Head of caudate nucleus (tissue), 42 donors: Measurements from ENCODE around the gene GLOD5.

Experiments
- DNase-seq, 42 donors: peaks; one replicate each; pipeline versions ENCODE4 v3.0.0 to v3.0.0-alpha.2; 2020 to 2021; ENCODE audit warnings: mixed read lengths in 7 of 42
- intact Hi-C: fragments of 100-400 bp; cut with DNase I; formaldehyde crosslinking; loops from one replicate; pipeline ENCODE4 v1.15.0; 2022

GLOD5 gene

GRCh38 chrX:48789366-48790220 lies 28.0 kb downstream of the GLOD5 start:
- no peak for DNase-seq
- intact Hi-C loops = no loop called here

GRCh38 chrX:48790477-48790876 lies 28.9 kb downstream of the GLOD5 start:
- no peak for DNase-seq
- intact Hi-C loops = no loop called here

- intact Hi-C loops = no loop called here
- no peak for DNase-seq
These were observed 29.7 kb downstream of the GLOD5 start for GRCh38 chrX:48791063-48791820.

GRCh38 chrX:48792219-48792618 lies 30.7 kb downstream of the GLOD5 start:
- DNase-seq = no peak
- intact Hi-C loops = no loop called here

- no peak for DNase-seq
- intact Hi-C loops = no loop called here
These were observed 32.4 kb downstream of the GLOD5 start for GRCh38 chrX:48793935-48794334.

- no peak for DNase-seq
These were observed 32.9 kb downstream of the GLOD5 start for GRCh38 chrX:48794340-48794910.

GRCh38 chrX:48794911-48795515 lies 33.5 kb downstream of the GLOD5 start:
- DNase-seq = no peak
- intact Hi-C loops = loop anchor here (5.0 kb wide), 1 partner anchor 253 kb away; no protein-coding TSS in a partner anchor

More at GRCh38 chrX:48794340-48794910, 32.9 kb downstream of the GLOD5 start:
- intact Hi-C loops = no loop called here

GRCh38 chrX:48798318-48798717 lies 36.8 kb downstream of the GLOD5 start:
- intact Hi-C loops = loop anchor here (5.0 kb wide), 1 partner anchor 256 kb away; no protein-coding TSS in a partner anchor
- no peak for DNase-seq

GRCh38 chrX:48800574-48801279 lies 39.2 kb downstream of the GLOD5 start:
- DNase-seq = peak in 1 of 42 donors; percentile 34
- intact Hi-C loops = loop anchor here (5.0 to 10.0 kb wide), 3 partner anchors 63 to 123 kb away; partner anchors contain the start of genes PQBP1 and TIMM17B

GRCh38 chrX:48801280-48802088 lies 39.9 kb downstream of the GLOD5 start, which contains the start of gene HDAC6:
HDAC6 (plus strand) TSS chrX:48802067; CDS start chrX:48802693, 626 bp downstream.
- intact Hi-C loops = loop anchor here (5.0 to 10.0 kb wide), 3 partner anchors 64 to 124 kb away; partner anchors contain the start of genes PQBP1 and TIMM17B
- DNase-seq = peak; percentile 81 to 99 (median 96)

- intact Hi-C loops = loop anchor here (5.0 to 10.0 kb wide), 3 partner anchors 65 to 125 kb away; partner anchors contain the start of genes PQBP1 and TIMM17B
- peak in 34 of 42 donors; percentile 5 to 59 (median 33) for DNase-seq
These were observed 40.8 kb downstream of the GLOD5 start for GRCh38 chrX:48802089-48802904.

GRCh38 chrX:48802905-48803200 lies 41.3 kb downstream of the GLOD5 start:
- intact Hi-C loops = loop anchor here (5.0 to 10.0 kb wide), 3 partner anchors 66 to 126 kb away; partner anchors contain the start of genes PQBP1 and TIMM17B

GRCh38 chrX:48806081-48806480 lies 44.5 kb downstream of the GLOD5 start:
- DNase-seq = no peak
- intact Hi-C loops = loop anchor here (10.0 kb wide), 1 partner anchor 89 kb away; the partner anchor contains the start of genes PQBP1 and TIMM17B

More at GRCh38 chrX:48802905-48803200, 41.3 kb downstream of the GLOD5 start:
- DNase-seq = no peak

- intact Hi-C loops = no loop called here
- DNase-seq = peak in 1 of 42 donors; percentile 36
These were observed 52.1 kb downstream of the GLOD5 start for GRCh38 chrX:48813644-48814043.

GRCh38 chrX:48814722-48815121 lies 53.2 kb downstream of the GLOD5 start:
- intact Hi-C loops = no loop called here
- DNase-seq = no peak

- intact Hi-C loops = no loop called here
- no peak for DNase-seq
These were observed 53.7 kb downstream of the GLOD5 start for GRCh38 chrX:48815266-48815665.
